Measurements from ENCODE around the gene KMT2A.

DNA sequence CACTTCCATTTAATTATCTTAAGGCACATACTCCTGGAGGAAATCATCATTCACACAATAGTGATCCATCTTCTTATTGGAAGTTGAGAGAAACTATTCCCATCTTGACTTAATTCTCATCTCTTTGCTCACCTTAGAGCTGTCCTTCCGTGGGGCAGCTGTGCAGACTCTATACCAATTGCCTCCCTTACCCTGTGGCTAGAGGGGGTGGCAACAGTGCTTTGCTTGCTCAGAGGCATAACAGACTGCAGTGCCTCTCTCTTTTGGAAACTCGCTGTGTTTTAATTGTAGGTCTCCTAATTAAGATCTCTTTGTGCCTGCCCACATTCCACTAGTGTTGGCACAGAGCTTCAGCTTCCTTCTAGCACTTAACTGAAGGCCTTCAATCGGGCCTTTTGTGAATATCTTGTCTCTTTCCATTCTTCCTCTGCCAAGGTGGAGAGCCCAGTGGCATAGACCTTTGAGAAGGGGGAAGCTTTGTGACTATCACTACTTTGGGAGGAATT is 5.5 kb downstream of the KMT2A start:
- TF ChIP-seq CTCF (IDR thresholded peaks at IDR 0.05 in 2 of 3, conservative IDR thresholded peaks at IDR 0.05 in 1 of 3; ENCODE audit: borderline replicate concordance in 1 of 3, insufficient read depth in 1 of 3, low read depth in 2 of 3, low read length in 2 of 3) (no peak), MAX (IDR thresholded peaks at IDR 0.05) (no peak), CBX3 (IDR thresholded peaks at IDR 0.05; ENCODE audit: low read depth) (no peak), POLR2AphosphoS5 (IDR thresholded peaks at IDR 0.05; ENCODE audit: low read depth, low read length) (no peak), ZNF274 (IDR thresholded peaks at IDR 0.05; ENCODE audit: low read depth, low read length) (no peak), ATF3 (IDR thresholded peaks at IDR 0.05) (no peak), EZH2phosphoT487 (IDR thresholded peaks at IDR 0.05; ENCODE audit: borderline replicate concordance) (no peak), RAD21 (IDR thresholded peaks at IDR 0.05; ENCODE audit: low read depth) (no peak), EZH2 (IDR thresholded peaks at IDR 0.05) (no peak), POLR2A (IDR thresholded peaks at IDR 0.05; ENCODE audit: borderline replicate concordance, extremely low read depth, insufficient read depth, insufficient read length) (no peak)
